Right kidney (tissue), 9 donors: ENCODE measurements around the gene GSK3B.

Experiments
- DNase-seq: peaks from one replicate; pipeline ENCODE4 v3.0.0-alpha.2; 2016
- long read RNA-seq, 8 donors: transcript quantifications; one replicate each; lab custom pipeline, GENCODE V29; 2026

The GSK3B gene
- long read RNA-seq, donor 1, full-length matches to known transcripts: 2 of 2 reads
- long read RNA-seq, donor 1, partial matches to known transcripts: 0 of 2 reads
- long read RNA-seq, donor 1, other reads (novel, unspliced or antisense): 0 of 2 reads
- long read RNA-seq, donor 2, full-length matches to known transcripts: 1 of 1 reads
- long read RNA-seq, donor 2, partial matches to known transcripts: 0 of 1 reads
- long read RNA-seq, donor 2, other reads (novel, unspliced or antisense): 0 of 1 reads
- long read RNA-seq, donor 3, full-length matches to known transcripts: 2 of 2 reads
- long read RNA-seq, donor 3, partial matches to known transcripts: 0 of 2 reads
- long read RNA-seq, donor 3, other reads (novel, unspliced or antisense): 0 of 2 reads
- long read RNA-seq, donor 4, full-length matches to known transcripts: 4 of 4 reads
- long read RNA-seq, donor 4, partial matches to known transcripts: 0 of 4 reads
- long read RNA-seq, donor 4, other reads (novel, unspliced or antisense): 0 of 4 reads
- long read RNA-seq, donor 5, full-length matches to known transcripts: 7 of 7 reads
- long read RNA-seq, donor 5, partial matches to known transcripts: 0 of 7 reads
- long read RNA-seq, donor 5, other reads (novel, unspliced or antisense): 0 of 7 reads
- long read RNA-seq, donor 6, full-length matches to known transcripts: 5 of 5 reads
- long read RNA-seq, donor 6, partial matches to known transcripts: 0 of 5 reads
- long read RNA-seq, donor 6, other reads (novel, unspliced or antisense): 0 of 5 reads
- long read RNA-seq, donor 7, full-length matches to known transcripts: 8 of 8 reads
- long read RNA-seq, donor 7, partial matches to known transcripts: 0 of 8 reads
- long read RNA-seq, donor 7, other reads (novel, unspliced or antisense): 0 of 8 reads
- long read RNA-seq, donor 8, full-length matches to known transcripts: 5 of 5 reads
- long read RNA-seq, donor 8, partial matches to known transcripts: 0 of 5 reads
- long read RNA-seq, donor 8, other reads (novel, unspliced or antisense): 0 of 5 reads

- peak; percentile 99 for DNase-seq
These were observed at the start of gene GSK3B for GRCh38 chr3:120093911-120094775. Gene GSK3B (minus strand): TSS chr3:120094447. CDS start chr3:120093434, 1,013 bp downstream.

DNA sequence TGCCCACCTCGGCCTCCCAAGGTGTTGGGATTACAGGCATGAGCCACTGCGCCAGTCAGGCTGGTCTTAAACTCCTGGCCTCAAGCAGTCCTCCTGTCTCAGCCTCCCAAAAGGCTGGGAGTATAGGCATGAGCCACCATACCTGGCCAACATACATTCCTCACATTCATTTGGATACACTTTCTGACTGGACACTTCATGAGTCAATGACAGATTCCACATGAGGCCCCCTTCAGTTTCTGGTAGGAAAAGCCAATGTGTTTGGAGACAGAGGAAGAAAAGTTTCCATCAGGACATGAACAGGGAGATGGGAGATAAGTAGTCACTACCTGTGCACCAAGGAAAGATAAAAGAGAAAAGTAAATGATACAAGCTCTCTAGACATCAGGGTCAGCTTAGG, 49.4 kb upstream of the GSK3B start:
- no peak for DNase-seq

- DNase-seq: no peak
These were observed 48.0 kb upstream of the GSK3B start for GRCh38 chr3:120142236-120142635.

DNA sequence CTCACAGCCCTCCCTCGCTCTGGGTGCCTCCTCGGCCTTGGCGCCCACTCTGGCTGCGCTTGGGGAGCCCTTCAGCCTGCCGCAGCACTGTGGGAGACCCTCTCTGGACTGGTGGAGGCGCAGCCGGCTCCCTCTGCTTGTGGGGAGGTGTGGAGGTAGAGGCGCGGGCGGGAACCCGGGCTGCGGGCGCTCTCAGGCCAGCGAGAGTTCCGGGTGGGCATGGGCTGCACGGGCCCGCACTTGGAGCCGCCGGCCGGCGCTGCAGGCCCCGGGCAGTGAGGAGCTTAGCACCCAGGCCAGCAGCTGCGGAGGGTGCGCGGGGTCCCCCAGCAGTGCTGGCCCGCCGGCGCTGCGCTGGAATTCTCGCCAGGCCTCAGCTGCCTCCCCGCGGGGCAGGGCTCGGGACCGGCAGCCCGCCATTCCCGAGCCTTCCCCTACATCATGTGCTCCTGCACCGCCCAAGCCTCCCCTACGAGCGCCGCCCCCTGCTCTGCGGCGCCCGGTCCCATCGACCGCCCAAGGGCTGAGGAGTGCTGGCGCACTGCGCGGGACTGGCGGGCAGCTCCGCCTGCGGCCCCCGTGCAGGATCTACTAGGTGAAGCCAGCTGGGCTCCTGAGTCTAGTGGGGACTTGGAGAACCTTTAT, 46.0 kb upstream of the GSK3B start:
- no peak for DNase-seq

- DNase-seq: no peak
These were observed 44.9 kb upstream of the GSK3B start for GRCh38 chr3:120139140-120139539.

- DNase-seq: no peak
These were observed 43.3 kb upstream of the GSK3B start for GRCh38 chr3:120137548-120137947.

DNA sequence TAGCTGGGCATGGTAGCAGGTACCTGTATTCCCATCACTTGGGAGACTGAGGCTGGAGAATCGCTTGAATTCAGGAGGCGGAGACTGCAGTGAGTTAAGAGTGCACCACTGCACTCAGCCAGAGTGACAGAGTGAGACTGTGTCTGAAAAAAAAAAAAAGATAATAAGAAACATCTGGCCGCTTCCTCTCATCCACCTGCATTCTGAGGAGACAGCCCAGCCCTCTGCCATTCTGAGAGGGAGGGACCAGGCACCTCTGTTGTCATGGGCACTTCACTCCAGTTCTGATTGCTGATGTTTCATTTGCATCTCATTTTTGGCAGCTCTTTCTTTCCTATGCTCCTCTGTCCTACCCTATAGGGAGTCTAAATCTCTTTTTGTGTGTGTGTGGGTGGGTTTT, 36.4 kb upstream of the GSK3B start:
- no peak for DNase-seq

- no peak for DNase-seq
These were observed 35.7 kb upstream of the GSK3B start for GRCh38 chr3:120129718-120130513.

- no peak for DNase-seq
These were observed 34.8 kb upstream of the GSK3B start for GRCh38 chr3:120129051-120129450.

DNA sequence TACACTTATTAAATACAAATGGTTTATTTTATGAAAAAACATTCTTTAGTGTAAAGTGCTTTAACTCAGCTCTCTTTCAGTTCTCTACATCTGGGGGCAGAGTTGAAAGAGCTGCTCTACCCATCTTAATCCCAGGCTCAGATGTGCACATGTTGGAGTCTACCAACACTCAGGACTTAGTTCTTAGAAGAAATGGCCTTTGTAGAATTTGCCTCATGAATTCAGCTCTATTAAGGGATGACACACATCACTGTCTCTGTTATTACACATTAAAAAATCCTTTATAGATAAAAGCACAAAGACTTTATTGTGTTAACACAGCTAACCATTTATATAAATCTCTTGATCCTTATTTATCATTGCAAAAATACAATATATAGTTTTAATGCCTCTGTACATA, 31.7 kb upstream of the GSK3B start:
- no peak for DNase-seq

- no peak for DNase-seq
These were observed 25.7 kb upstream of the GSK3B start for GRCh38 chr3:120119846-120120510.

DNA sequence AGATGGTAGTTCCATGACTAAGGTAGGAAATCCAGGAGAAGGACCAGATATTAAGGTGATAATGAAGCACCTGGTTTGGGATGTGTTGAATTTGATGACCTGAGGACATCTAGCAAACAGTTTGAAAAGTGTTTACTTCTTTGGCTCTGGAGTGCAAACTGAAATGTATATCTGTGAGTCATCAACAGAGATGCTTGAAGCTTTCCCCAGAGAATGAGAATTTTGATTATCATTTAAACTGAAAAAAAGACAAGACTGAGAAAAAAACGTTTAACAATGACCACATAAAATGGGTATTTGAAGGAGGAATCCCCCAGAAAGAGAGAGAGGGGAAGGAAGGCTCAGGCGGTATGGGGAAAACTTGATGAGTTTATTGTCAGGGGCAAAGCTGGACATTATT, 20.7 kb upstream of the GSK3B start:
- DNase-seq: no peak

DNA sequence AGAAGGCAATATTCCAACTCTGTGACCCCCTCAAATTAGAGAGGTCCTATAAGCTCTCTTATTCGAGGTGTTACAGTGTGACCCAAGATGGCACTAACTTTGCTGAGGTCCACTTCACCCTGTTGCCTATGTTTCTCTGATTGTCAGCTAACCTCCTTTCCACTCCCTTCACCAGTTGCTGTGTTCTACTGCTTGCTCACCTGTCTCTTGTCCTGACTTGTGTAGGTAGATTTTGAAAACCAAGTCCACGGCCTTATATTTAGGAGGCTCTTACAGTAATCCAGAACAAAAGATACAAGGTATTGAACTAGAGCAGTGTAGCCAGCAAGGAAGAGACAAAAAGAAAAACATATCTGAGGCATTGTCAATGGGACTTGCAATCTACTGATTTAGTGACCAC, 20.1 kb upstream of the GSK3B start:
- DNase-seq: no peak

- DNase-seq: no peak
These were observed 19.2 kb upstream of the GSK3B start for GRCh38 chr3:120113128-120114116.

- DNase-seq: no peak
These were observed 17.7 kb upstream of the GSK3B start for GRCh38 chr3:120111898-120112297.

- DNase-seq: no peak
These were observed 9.0 kb upstream of the GSK3B start for GRCh38 chr3:120103276-120103675.

DNA sequence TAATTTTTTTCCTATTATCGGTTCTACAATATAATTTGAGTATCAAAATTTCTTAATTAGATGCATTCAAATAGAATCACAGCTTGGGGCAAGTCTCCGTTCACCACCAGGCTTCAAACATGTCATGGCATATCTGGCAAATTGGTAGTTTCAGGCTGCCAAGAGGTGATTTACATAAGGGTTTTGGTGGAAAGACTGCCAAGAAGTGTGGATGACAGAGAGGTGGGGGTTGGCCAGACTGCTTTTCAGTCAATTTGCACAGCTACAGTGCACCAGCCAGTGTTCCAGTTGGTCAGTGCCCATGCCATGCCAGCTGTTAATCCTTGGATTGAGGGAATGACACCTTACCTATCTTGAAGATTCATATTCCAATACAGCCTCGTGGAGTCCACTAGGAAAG, 8.4 kb upstream of the GSK3B start:
- DNase-seq: no peak

DNA sequence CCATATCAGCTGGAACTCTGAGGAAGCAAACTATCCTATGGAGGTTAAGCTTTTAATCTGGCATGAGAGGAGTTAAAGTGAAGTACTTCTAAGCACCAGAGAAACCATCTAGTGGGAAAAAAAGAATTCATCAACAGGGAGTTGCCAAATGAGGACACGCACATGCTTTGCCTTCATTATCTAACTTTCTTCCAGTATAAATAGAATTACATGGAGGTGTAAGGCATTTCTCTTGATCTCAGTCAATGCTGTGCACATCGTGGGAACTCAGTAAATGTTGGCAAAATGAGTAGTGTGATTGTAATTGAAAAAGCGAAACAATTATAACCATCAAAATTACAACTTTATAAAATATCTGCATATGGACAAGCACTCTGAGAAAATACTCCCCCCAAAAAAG, 8.0 kb upstream of the GSK3B start:
- no peak for DNase-seq

DNA sequence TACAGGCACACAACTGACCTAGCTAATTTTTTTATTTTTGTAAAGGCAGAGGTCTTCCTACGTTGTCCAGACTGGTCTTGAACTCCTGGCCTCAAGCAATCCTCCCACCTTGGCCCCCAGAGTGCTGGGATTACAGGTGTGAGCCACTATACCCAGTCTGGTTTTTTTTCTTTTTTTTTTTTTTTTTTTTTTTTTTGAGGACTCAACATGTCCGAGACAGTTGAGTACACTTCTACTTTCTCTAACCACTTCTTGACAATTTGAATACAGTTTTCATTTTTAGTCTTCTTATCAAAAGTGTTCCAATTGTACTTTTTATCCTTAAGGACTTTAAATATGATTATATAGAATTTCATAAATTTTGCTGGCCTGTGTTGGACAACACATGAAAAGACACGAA, 7.4 kb upstream of the GSK3B start:
- no peak for DNase-seq
